H9 (cell line): ENCODE results near the gene HSP90AA1. TPM values are rescaled to one million over a fixed set of nuclear protein-coding genes. Genes with fewer than 3 reads are reported as not detected.
A peak's percentile ranks its signal among the peaks of the same experiment; 100 is the strongest.

Experiments
- DNase-seq: peaks from one replicate; pipeline ENCODE4 v3.0.0-alpha.2; 2017
- H2AFZ ChIP-seq: one replicate; pipeline ENCODE4 v1.6.1; 2013; ENCODE audit warnings: mild to moderate bottlenecking, low read length, control low read depth, moderate library complexity
- H2AK5ac ChIP-seq: 2 replicates; pipeline ENCODE4 v1.6.1; 2013; ENCODE audit warnings: low read length, control low read depth, mixed read lengths; ENCODE audit not compliant: insufficient read length
- H2BK120ac ChIP-seq: one replicate; pipeline ENCODE4 v1.6.1; 2013; ENCODE audit warnings: low read depth, mild to moderate bottlenecking, low read length, control low read depth, inconsistent platforms; ENCODE audit not compliant: poor library complexity, severe bottlenecking
- H2BK12ac ChIP-seq: 2 replicates; pipeline ENCODE4 v1.6.1; 2013; ENCODE audit warnings: low read length, control low read depth, mixed read lengths, low read depth; ENCODE audit not compliant: insufficient read length
- H2BK15ac ChIP-seq: 2 replicates; pipeline ENCODE4 v1.6.1; 2013; ENCODE audit warnings: low read depth, low read length, control low read depth
- H2BK20ac ChIP-seq: one replicate; pipeline ENCODE4 v1.6.1; 2013; ENCODE audit warnings: low read depth, mild to moderate bottlenecking, low read length, control low read depth, inconsistent platforms; ENCODE audit not compliant: poor library complexity, severe bottlenecking
- H2BK5ac ChIP-seq: 2 replicates; pipeline ENCODE4 v1.6.1; 2013; ENCODE audit warnings: low read length, control low read depth, mixed read lengths; ENCODE audit not compliant: insufficient read length
- H3K14ac ChIP-seq: 2 replicates; pipeline ENCODE4 v1.6.1; 2013; ENCODE audit warnings: low read length, control low read depth; ENCODE audit not compliant: insufficient read depth
- H3K18ac ChIP-seq: 2 replicates; pipeline ENCODE4 v1.6.1; 2013; ENCODE audit warnings: low read depth, mild to moderate bottlenecking, mixed read lengths, low read length, control low read depth; ENCODE audit not compliant: insufficient read length
- H3K23ac ChIP-seq: 2 replicates; pipeline ENCODE4 v1.6.1; 2013; ENCODE audit warnings: low read length, control low read depth, mixed read lengths, low read depth; ENCODE audit not compliant: insufficient read length
- H3K23me2 ChIP-seq: 2 replicates; pipeline ENCODE4 v1.6.1; 2013; ENCODE audit warnings: low read depth, mild to moderate bottlenecking, mixed read lengths, low read length, control low read depth; ENCODE audit not compliant: insufficient read length, poor library complexity, severe bottlenecking
- H3K27ac ChIP-seq: 2 replicates; pipeline ENCODE4 v1.5.1; 2013; ENCODE audit warnings: low read length, control low read depth, mixed read lengths, low read depth; ENCODE audit not compliant: insufficient read length
- H3K27me3 ChIP-seq: 2 replicates; pipeline ENCODE4 v1.6.1; 2013; ENCODE audit warnings: low read length, control low read depth, inconsistent platforms; ENCODE audit not compliant: insufficient read depth
- H3K4ac ChIP-seq: 2 replicates; pipeline ENCODE4 v1.6.1; 2013; ENCODE audit warnings: low read depth, mild to moderate bottlenecking, control low read depth, inconsistent platforms, low read length, moderate library complexity
- H3K4me1 ChIP-seq: 2 replicates; pipeline ENCODE4 v1.6.1; 2013; ENCODE audit warnings: low read length, control low read depth, inconsistent platforms; ENCODE audit not compliant: insufficient read depth
- H3K4me2 ChIP-seq: 2 replicates; pipeline ENCODE4 v1.6.1; 2013; ENCODE audit warnings: low read length, control low read depth, mixed read lengths; ENCODE audit not compliant: insufficient read length, insufficient read depth
- H3K56ac ChIP-seq: 2 replicates; pipeline ENCODE4 v1.6.1; 2013; ENCODE audit warnings: low read depth, mild to moderate bottlenecking, mixed read lengths, low read length, control low read depth; ENCODE audit not compliant: insufficient read length
- H3K79me1 ChIP-seq: 2 replicates; pipeline ENCODE4 v1.6.1; 2013; ENCODE audit warnings: low read depth, mild to moderate bottlenecking, moderate library complexity, low read length, control low read depth, inconsistent platforms; ENCODE audit not compliant: insufficient read depth, poor library complexity, severe bottlenecking
- H3K79me2 ChIP-seq: 2 replicates; pipeline ENCODE4 v1.6.1; 2013; ENCODE audit warnings: low read length, control low read depth, inconsistent platforms; ENCODE audit not compliant: insufficient read depth
- H3K9ac ChIP-seq: 2 replicates; pipeline ENCODE4 v1.6.1; 2013; ENCODE audit warnings: low read length, control low read depth, mixed read lengths; ENCODE audit not compliant: insufficient read length; ENCODE audit errors: extremely low read depth
- H3K9me3 ChIP-seq: one replicate; pipeline ENCODE4 v1.6.1; 2013; ENCODE audit warnings: low read depth, low read length, inconsistent platforms; ENCODE audit not compliant: control insufficient read depth
- H3T11ph ChIP-seq: one replicate; pipeline ENCODE4 v1.6.1; 2013; ENCODE audit warnings: mild to moderate bottlenecking, low read length, control low read depth, inconsistent platforms
- H4K20me1 ChIP-seq: one replicate; pipeline ENCODE4 v1.6.1; 2013; ENCODE audit not compliant: control insufficient read depth, insufficient read length, insufficient read depth
- H4K5ac ChIP-seq: 2 replicates; pipeline ENCODE4 v1.6.1; 2013; ENCODE audit warnings: low read depth, mild to moderate bottlenecking, mixed read lengths, low read length, control low read depth; ENCODE audit not compliant: insufficient read length
- H4K8ac ChIP-seq: replicated peaks from 2 replicates; pipeline ENCODE4 v1.6.1; 2013; ENCODE audit warnings: low read length, control low read depth, mixed read lengths, low read depth; ENCODE audit not compliant: insufficient read length
- H4K91ac ChIP-seq: 2 replicates; pipeline ENCODE4 v1.6.1; 2013; ENCODE audit warnings: low read depth, mild to moderate bottlenecking, moderate library complexity, mixed read lengths, low read length, control low read depth; ENCODE audit not compliant: insufficient read length
- H3K27ac Mint-ChIP-seq, 3 experiments: 2 replicates in 2 of 3; 3 replicates in 1 of 3; pipeline ENCODE4 v1.8.0; 2020 to 2021; ENCODE audit warnings: mixed read lengths in 3 of 3, mild to moderate bottlenecking in 1 of 3, moderate library complexity in 1 of 3
- H3K27me3 Mint-ChIP-seq: 2 replicates; pipeline ENCODE4 v1.8.0; 2021; ENCODE audit warnings: low read depth, mild to moderate bottlenecking, moderate library complexity, mixed read lengths
- H3K36me3 Mint-ChIP-seq, 3 experiments: 2 replicates in 2 of 3; 3 replicates in 1 of 3; pipeline ENCODE4 v1.8.0; 2020 to 2021; ENCODE audit warnings: low read depth in 3 of 3, mixed read lengths in 3 of 3; ENCODE audit not compliant: insufficient read depth in 1 of 3
- H3K4me1 Mint-ChIP-seq, 2 experiments: 2 replicates each; pipeline ENCODE4 v1.8.0; 2020; ENCODE audit warnings: mixed read lengths in 2 of 2
- H3K4me3 Mint-ChIP-seq, 2 experiments: 2 replicates in 1 of 2; 3 replicates in 1 of 2; pipeline ENCODE4 v1.8.0; 2020 to 2021; ENCODE audit warnings: mild to moderate bottlenecking in 2 of 2, mixed read lengths in 2 of 2, moderate library complexity in 1 of 2
- H3K9me3 Mint-ChIP-seq, 2 experiments: 2 replicates in 1 of 2; 3 replicates in 1 of 2; pipeline ENCODE4 v1.8.0; 2020; ENCODE audit warnings: mild to moderate bottlenecking in 2 of 2, mixed read lengths in 2 of 2, moderate library complexity in 1 of 2
- WGBS: extraction: QIAGEN DNeasy Blood & Tissue Kit; methylation state at CpG from one replicate; pipeline ENCODE4 v1.1.7; 2013; ENCODE audit warnings: missing lambda C conversion rate, low lambda C conversion rate, mixed read lengths; ENCODE audit not compliant: insufficient read length; ENCODE audit errors: extremely low coverage; 5-methylcytosine and 5-hydroxymethylcytosine counted together
- total RNA-seq: library from RNA; stranded (reverse); gene quantifications from 2 replicates; pipeline ENCODE4 v1.2.1, GENCODE V29; 2021
- TF ChIP-seq, protein P1 (sequence below): fragments of 200-600 bp; sonication (generic); conservative IDR thresholded peaks from 3 replicates; pipeline ENCODE4 v1.8.0; 2021; ENCODE audit warnings: antibody characterized with exemption, mild to moderate bottlenecking

Gene HSP90AA1
- total RNA-seq, 1 experiment from 2014 or later = 953 TPM

- no peak overlapping the region for H4K5ac ChIP-seq
- Mint-ChIP-seq H3K4me1 (peaks cover 5% of the 10 kb centered on the region in 2 experiments), H3K27me3 (no peaks in the 10 kb centered on the region), H3K27ac (peak overlapping the region in 1 of 3 experiments; percentile 4; a peak in 2 of 7 replicates), H3K36me3 (no peaks in the 10 kb centered on the region), H3K9me3 (no peaks in the 10 kb centered on the region; a peak in 1 of 5 replicates), H3K4me3 (no peak overlapping the region)
- no peak overlapping the region for H3T11ph ChIP-seq
- no CpG with 5 or more reads among the region's 14 CpGs for WGBS
- no peak overlapping the region for H2BK20ac ChIP-seq
- H2BK120ac ChIP-seq = no peak overlapping the region
- H3K27me3 ChIP-seq = no peaks in the 10 kb centered on the region
- no peak overlapping the region for H3K56ac ChIP-seq
- no peak overlapping the region for H2AK5ac ChIP-seq
- no peak overlapping the region for H4K8ac ChIP-seq
- no peak overlapping the region for H3K23ac ChIP-seq
- no peak overlapping the region for H2AFZ ChIP-seq
- no peak for DNase-seq
- H2BK5ac ChIP-seq = no peak overlapping the region
- H3K18ac ChIP-seq = no peak overlapping the region
- no peak overlapping the region for H3K4ac ChIP-seq
- no peaks in the 10 kb centered on the region for H3K79me1 ChIP-seq
- no peak overlapping the region for H3K14ac ChIP-seq
- no peak overlapping the region for H3K4me2 ChIP-seq
- H4K20me1 ChIP-seq = no peaks in the 10 kb centered on the region
- H2BK12ac ChIP-seq = no peak overlapping the region
- H3K79me2 ChIP-seq = no peaks in the 10 kb centered on the region
- no peaks in the 10 kb centered on the region for H3K4me1 ChIP-seq
- no peak overlapping the region for H4K91ac ChIP-seq
- no peak overlapping the region for H2BK15ac ChIP-seq
- H3K27ac ChIP-seq = no peak overlapping the region
- no peaks in the 10 kb centered on the region for H3K9me3 ChIP-seq
- H3K9ac ChIP-seq = no peak overlapping the region
- TF ChIP-seq, protein P1, sequence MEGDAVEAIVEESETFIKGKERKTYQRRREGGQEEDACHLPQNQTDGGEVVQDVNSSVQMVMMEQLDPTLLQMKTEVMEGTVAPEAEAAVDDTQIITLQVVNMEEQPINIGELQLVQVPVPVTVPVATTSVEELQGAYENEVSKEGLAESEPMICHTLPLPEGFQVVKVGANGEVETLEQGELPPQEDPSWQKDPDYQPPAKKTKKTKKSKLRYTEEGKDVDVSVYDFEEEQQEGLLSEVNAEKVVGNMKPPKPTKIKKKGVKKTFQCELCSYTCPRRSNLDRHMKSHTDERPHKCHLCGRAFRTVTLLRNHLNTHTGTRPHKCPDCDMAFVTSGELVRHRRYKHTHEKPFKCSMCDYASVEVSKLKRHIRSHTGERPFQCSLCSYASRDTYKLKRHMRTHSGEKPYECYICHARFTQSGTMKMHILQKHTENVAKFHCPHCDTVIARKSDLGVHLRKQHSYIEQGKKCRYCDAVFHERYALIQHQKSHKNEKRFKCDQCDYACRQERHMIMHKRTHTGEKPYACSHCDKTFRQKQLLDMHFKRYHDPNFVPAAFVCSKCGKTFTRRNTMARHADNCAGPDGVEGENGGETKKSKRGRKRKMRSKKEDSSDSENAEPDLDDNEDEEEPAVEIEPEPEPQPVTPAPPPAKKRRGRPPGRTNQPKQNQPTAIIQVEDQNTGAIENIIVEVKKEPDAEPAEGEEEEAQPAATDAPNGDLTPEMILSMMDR = no peak
- no peaks in the 10 kb centered on the region for H3K23me2 ChIP-seq
These were observed 22.9 kb downstream of the HSP90AA1 start for GRCh38 chr14:102063808-102064429.
